Tibial artery (tissue), 4 donors: Measurements from ENCODE around the gene FOXO3.

ENCODE experiments used
- DNase-seq, 2 donors: peaks; one replicate each; pipeline ENCODE4 v3.0.0-alpha.2; 2019
- H3K27ac ChIP-seq, 2 donors: fragments of 200-600 bp; sonication (generic) in 1 of 2; 1 replicate in 1 of 2; 2 replicates in 1 of 2; pipeline ENCODE4 v1.5.1; 2018 to 2019; ENCODE audit warnings: mild to moderate bottlenecking in 1 of 2
- H3K27me3 ChIP-seq, 2 donors: fragments of 200-600 bp; sonication (generic) in 1 of 2; one replicate each; pipeline versions ENCODE4 v1.5.1 to v1.6.0; 2016 to 2019
- H3K36me3 ChIP-seq, 3 donors: fragments of 200-600 bp; sonication (generic) in 2 of 3; one replicate each; pipeline ENCODE4 v1.5.1; 2016 to 2019; ENCODE audit warnings: mild to moderate bottlenecking in 2 of 3
- H3K4me1 ChIP-seq, 4 donors: fragments of 200-600 bp; sonication (generic) in 2 of 4; 1 replicate in 3 of 4; 2 replicates in 1 of 4; pipeline ENCODE4 v1.5.1; 2016 to 2019
- H3K4me3 ChIP-seq, 2 donors: fragments of 200-600 bp; sonication (generic) in 1 of 2; 1 replicate in 1 of 2; 2 replicates in 1 of 2; pipeline ENCODE4 v1.5.1; 2018 to 2019; ENCODE audit warnings: mild to moderate bottlenecking in 2 of 2
- H3K9me3 ChIP-seq, 3 donors: fragments of 200-600 bp; sonication (generic) in 1 of 3; one replicate each; pipeline ENCODE4 v1.5.1; 2016 to 2019
- intact Hi-C: fragments of 100-400 bp; cut with DNase I; formaldehyde crosslinking; loops from one replicate; pipeline ENCODE4 v1.15.0; 2023; ENCODE audit warnings: low total_unique reads
- TF ChIP-seq, protein P1 (sequence below), 2 experiments: fragments of 200-600 bp in 1 of 2; fragments of 450-650 bp in 1 of 2; IDR thresholded peaks; one replicate each; pipeline ENCODE4 v1.5.1; 2017 to 2019; ENCODE audit warnings: antibody characterized with exemption in 2 of 2, mild to moderate bottlenecking in 1 of 2, moderate library complexity in 1 of 2

FOXO3 gene

DNA sequence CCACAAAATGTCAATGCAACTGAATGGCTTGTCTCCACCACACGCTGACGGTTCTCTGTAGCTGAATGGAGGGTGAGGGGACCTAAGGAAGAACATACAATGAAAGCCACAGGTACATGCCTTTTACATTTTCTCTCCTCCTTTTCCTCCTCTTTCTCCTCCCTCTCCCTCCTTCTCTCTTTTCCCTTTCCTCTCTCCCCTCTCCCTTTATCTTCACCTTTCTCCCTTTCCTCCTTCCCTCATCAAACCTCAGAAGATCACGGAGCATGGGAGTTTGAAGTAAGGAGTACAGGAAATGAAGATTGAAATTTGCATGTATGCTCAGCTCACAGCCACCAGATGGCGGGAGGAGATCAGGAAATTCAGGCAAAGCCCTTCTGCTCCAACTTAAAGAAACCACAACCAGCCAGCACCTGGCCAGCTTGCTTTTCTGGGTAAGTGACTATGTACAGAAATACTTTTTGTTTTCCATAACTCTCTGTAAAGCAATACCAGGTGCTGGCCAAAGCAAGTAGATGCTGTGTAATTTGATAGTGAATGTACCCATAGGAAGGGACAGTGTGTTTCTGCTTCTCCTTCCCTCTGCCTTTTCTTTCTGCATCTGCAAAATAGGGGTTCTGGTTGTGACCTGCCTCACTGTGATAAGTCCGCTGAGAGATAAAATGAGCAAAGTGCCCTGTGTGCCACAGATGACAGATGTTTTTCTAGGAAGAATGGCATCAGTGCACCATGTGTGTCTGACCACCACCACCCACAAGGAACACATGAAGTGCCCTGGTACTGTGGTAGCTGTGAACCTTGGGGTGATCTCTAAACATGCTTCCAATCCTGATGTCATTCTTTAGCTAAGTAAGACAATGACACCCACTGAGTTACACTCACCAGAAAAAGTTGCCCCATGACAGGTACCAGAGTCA is 18.6 kb upstream of the FOXO3 start:
- Histone ChIP-seq H3K4me3 (no peak overlapping the region), H3K27ac (no peak overlapping the region), H3K27me3 (peaks cover 0 to 3% of the 10 kb centered on the region in 2 donors), H3K4me1 (peaks cover 0 to 7% (median 3%) of the 10 kb centered on the region in 4 donors), H3K9me3 (no peaks in the 10 kb centered on the region), H3K36me3 (no peaks in the 10 kb centered on the region)
- DNase-seq, result peak; percentile 64 to 75
- TF ChIP-seq, protein P1, sequence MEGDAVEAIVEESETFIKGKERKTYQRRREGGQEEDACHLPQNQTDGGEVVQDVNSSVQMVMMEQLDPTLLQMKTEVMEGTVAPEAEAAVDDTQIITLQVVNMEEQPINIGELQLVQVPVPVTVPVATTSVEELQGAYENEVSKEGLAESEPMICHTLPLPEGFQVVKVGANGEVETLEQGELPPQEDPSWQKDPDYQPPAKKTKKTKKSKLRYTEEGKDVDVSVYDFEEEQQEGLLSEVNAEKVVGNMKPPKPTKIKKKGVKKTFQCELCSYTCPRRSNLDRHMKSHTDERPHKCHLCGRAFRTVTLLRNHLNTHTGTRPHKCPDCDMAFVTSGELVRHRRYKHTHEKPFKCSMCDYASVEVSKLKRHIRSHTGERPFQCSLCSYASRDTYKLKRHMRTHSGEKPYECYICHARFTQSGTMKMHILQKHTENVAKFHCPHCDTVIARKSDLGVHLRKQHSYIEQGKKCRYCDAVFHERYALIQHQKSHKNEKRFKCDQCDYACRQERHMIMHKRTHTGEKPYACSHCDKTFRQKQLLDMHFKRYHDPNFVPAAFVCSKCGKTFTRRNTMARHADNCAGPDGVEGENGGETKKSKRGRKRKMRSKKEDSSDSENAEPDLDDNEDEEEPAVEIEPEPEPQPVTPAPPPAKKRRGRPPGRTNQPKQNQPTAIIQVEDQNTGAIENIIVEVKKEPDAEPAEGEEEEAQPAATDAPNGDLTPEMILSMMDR (IDR thresholded peaks at IDR 0.05), result peak; percentile 74 to 96
- intact Hi-C loops, result loop anchor here (2.0 to 5.0 kb wide), 4 partner anchors 240 to 525 kb away; no protein-coding TSS in a partner anchor

DNA sequence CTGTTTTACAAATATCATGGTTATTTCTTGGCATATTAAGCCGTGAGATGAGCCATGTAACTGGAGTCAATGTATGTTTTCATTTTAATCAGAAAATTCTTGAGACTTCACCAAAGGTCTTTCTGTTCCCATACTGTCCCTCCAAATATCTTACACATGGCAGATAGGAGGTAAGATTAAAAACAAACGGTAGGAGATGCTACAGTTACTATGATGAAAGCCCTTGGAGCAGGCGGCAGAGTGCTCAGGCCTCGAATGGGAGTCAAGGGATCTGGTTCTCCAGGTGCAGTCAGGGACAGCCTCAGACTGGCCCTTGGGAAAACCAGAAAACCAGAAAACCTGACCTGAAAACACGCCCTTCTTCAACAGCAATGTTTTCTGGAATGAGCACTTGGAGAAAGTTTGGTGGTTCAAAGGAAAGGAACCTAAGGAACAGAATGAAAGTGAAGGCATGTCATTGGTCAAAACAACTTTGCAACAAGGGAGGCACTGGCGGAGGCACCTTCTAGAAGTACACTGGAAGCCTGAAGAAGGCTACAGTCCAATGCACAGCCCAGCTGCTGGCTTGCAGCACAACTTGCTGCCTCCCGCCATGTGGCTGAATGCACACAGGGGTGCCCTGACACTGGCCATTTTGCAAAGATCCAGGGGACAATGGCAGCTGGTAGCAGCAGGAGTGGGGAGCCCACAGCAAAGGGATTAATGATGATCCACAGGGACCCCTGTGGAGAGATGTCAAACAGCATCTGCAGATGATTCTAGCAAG is 17.4 kb upstream of the FOXO3 start:
- Histone ChIP-seq H3K27ac (no peak overlapping the region), H3K4me1 (peaks cover 0 to 7% (median 3%) of the 10 kb centered on the region in 4 donors), H3K36me3 (no peaks in the 10 kb centered on the region), H3K27me3 (peaks cover 0 to 3% of the 10 kb centered on the region in 2 donors), H3K4me3 (no peak overlapping the region), H3K9me3 (no peaks in the 10 kb centered on the region)
- TF ChIP-seq, protein P1 (IDR thresholded peaks at IDR 0.05), result no peak
- intact Hi-C loops, result loop anchor here (2.0 to 5.0 kb wide), 4 partner anchors 239 to 523 kb away; no protein-coding TSS in a partner anchor
- DNase-seq, result no peak

DNA sequence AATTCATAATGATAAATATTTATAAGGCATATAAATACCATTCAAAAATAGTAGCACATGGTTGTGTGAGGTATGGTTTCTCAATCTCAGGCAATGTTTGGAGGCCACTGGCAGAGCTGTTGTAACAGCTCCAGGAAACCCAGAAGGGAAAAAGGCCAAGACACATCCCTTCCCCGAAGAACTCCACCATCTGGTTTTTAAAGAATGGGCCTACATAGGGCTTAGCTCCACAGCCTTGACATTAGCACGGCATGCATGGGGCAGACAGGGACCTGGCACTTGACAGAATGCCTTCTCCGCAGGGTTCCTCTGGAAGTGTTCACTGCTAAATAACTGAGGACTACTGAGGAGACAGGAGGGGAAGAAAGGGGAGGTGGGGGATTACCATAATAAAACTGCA is 16.1 kb upstream of the FOXO3 start:
- peaks cover 0 to 3% of the 10 kb centered on the region in 2 donors for H3K27me3 ChIP-seq
- intact Hi-C loops, result loop anchor here (5.0 kb wide), 3 partner anchors 238 to 348 kb away; no protein-coding TSS in a partner anchor
- H3K4me3 ChIP-seq, result no peak overlapping the region
- no peaks in the 10 kb centered on the region for H3K36me3 ChIP-seq
- no peaks in the 10 kb centered on the region for H3K9me3 ChIP-seq
- H3K27ac ChIP-seq, result no peak overlapping the region
- H3K4me1 ChIP-seq, result peaks cover 0 to 7% (median 3%) of the 10 kb centered on the region in 4 donors
- TF ChIP-seq, protein P1 (IDR thresholded peaks at IDR 0.05), result no peak
- no peak for DNase-seq

DNA sequence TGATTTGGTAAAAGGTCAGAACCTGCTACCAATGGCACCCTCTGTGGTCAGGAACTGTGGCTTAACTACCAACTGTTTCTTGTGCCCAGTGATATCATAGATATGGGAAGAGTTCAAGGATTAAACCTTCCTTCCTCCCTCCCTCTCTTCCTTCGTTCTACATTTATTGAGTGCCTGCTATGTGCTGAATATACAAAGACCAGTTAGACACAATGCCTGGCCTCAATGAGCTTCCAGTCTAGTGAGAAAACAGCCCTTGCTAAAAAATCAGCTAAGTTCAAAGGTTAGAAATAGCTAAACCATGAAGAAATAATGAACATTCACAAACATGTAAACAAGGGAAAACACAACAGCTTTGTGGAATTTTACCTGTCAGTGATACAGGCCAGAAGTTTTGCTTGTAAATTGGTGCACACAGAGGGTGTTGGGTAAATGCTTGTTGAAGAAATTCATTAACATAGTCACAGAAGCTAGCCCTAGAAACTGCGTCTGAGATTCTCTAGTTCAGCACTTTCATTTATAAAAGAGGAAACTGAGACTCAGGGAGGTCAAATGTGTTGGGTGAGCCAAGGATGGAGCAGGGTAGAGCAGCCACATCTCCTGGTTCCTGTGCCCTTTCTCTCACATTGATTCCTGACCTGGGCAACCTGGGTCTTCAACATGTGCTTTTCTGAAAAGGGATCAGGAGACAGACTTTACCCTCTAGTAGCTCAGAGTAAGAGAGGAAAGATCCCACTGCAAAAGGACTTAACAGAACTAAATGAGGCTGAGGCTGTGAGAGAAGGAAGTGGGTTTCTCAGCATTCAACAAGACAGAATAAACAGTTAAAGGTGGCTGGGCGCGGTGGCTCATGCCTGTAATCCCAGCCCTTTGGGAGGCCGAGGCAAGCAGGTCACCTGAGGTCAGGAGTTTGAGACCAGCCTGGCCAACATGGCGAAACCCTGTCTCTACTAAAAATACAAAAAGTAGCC is 14.4 kb upstream of the FOXO3 start:
- no peak overlapping the region for H3K27ac ChIP-seq
- H3K4me3 ChIP-seq, result no peak overlapping the region
- no peak for DNase-seq
- no peaks in the 10 kb centered on the region for H3K9me3 ChIP-seq
- peaks cover 0 to 13% (median 4%) of the 10 kb centered on the region in 4 donors for H3K4me1 ChIP-seq
- H3K36me3 ChIP-seq, result no peaks in the 10 kb centered on the region
- TF ChIP-seq, protein P1 (IDR thresholded peaks at IDR 0.05), result no peak
- H3K27me3 ChIP-seq, result no peaks in the 10 kb centered on the region
- intact Hi-C loops, result no loop called here

DNA sequence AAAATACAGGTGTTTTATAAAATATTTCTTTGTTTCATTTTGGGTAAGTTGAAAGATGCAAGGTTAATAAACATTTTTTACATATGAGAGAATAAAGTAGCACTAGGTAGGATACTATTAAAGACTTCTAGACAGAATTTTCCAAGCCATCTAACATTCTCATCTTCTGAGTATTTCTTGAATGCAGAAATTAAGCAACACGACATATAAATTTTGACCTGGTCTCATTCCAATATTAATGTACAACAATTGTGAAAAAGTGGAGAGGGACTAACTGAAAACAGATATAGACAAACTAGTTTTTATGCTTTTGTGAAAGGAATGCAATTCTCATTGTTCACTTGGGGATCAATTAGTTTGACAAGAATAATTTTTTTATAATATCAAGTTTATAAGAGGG is 11.5 kb upstream of the FOXO3 start:
- Histone ChIP-seq H3K27me3 (no peaks in the 10 kb centered on the region), H3K27ac (no peak overlapping the region), H3K36me3 (no peaks in the 10 kb centered on the region), H3K4me3 (no peak overlapping the region), H3K9me3 (no peaks in the 10 kb centered on the region), H3K4me1 (peaks cover 0 to 9% (median 0%) of the 10 kb centered on the region in 4 donors)
- intact Hi-C loops, result no loop called here
- DNase-seq, result no peak
- TF ChIP-seq, protein P1 (IDR thresholded peaks at IDR 0.05), result no peak
